NT2/D1 (cell line): ENCODE data around the gene MCU.
"Not testable (repeated sequence)": the region's sequence is repeated elsewhere in the genome, so short reads cannot be mapped to it uniquely, and the experiment has no call there.

Experiments
- DNase-seq: peaks from one replicate; pipeline ENCODE4 v3.0.0-alpha.2; 2011; ENCODE audit warnings: low read depth, low spot score
- H3K27me3 ChIP-seq: 2 replicates; pipeline ENCODE4 v1.6.0; 2011; ENCODE audit warnings: mild to moderate bottlenecking; ENCODE audit not compliant: insufficient read length, insufficient read depth
- H3K36me3 ChIP-seq: 2 replicates; pipeline ENCODE4 v1.6.1; 2011; ENCODE audit warnings: mild to moderate bottlenecking, low read length, mixed read lengths; ENCODE audit not compliant: insufficient read depth, insufficient read length
- H3K4me1 ChIP-seq: 2 replicates; pipeline ENCODE4 v1.5.1; 2011; ENCODE audit not compliant: insufficient read depth, insufficient read length
- H3K4me3 ChIP-seq: 2 replicates; pipeline ENCODE4 v1.5.1; 2011; ENCODE audit warnings: low read depth; ENCODE audit not compliant: insufficient read length
- H3K9ac ChIP-seq: 2 replicates; pipeline ENCODE4 v1.6.0; 2011; ENCODE audit warnings: low read depth; ENCODE audit not compliant: insufficient read length
- H3K9me3 ChIP-seq: 2 replicates; pipeline ENCODE4 v1.5.1; 2011; ENCODE audit warnings: mild to moderate bottlenecking, low read length; ENCODE audit not compliant: insufficient read depth
- SUZ12 ChIP-seq: IDR thresholded peaks from 2 replicates; pipeline ENCODE4 v1.6.1; 2011; ENCODE audit not compliant: insufficient read length, insufficient read depth; ENCODE audit errors: extremely low read depth
- YY1 ChIP-seq: IDR thresholded peaks from 2 replicates; pipeline ENCODE4 v1.6.1; 2011; ENCODE audit not compliant: insufficient read length, insufficient read depth
- ZNF274 ChIP-seq: IDR thresholded peaks from 2 replicates; pipeline ENCODE4 v1.6.1; 2011; ENCODE audit warnings: mild to moderate bottlenecking, low read depth, low read length

Gene MCU

DNA sequence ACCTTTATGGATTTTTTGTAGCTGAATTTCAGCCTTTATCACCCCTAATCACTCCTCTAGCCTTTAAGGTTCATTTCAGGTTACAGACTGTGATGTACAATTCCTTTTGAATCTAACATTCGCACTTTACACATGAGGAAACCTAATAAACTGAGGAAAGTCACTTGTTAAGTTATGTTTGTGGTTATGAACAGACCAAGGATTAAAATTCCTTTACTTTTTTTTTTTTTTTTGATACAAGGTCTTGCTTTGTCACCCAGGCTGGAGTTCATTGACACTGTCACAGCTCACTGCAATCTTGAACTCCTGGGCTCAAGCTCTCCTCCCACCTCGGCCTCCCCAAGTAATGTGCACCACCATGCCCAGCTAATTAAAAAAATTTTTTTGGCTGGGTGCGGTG is 3.6 kb downstream of the MCU start:
- Histone ChIP-seq H3K4me1 (no peaks in the 10 kb centered on the region), H3K27me3 (peaks cover 6% of the 10 kb centered on the region), H3K4me3 (no peak overlapping the region), H3K9ac (no peak overlapping the region), H3K9me3 (no peaks in the 10 kb centered on the region), H3K36me3 (no peaks in the 10 kb centered on the region)
- no peak for DNase-seq
- TF ChIP-seq YY1 (no peak), ZNF274 (no peak), SUZ12 (no peak)

DNA sequence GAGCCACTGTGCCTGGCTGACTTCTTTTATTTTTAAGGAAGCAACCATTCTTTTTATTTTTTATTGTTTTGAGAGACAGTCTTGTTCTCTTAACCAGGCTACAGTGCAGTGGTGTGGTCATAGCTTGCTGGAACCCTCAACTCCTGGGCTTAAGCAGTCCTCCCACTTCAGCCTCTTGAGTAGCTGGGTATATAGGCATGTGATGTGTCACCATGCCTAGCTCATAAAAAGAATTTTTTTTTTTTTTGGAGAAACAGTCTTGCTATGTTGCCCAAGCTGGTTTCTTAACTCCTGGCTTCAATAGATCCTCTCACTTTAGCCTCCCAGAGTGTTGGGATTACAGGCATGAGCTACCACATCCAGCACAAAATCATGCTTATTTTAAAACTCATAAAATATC is 5.8 kb downstream of the MCU start:
- Histone ChIP-seq H3K27me3 (peaks cover 2% of the 10 kb centered on the region), H3K9ac (no peak overlapping the region), H3K4me1 (no peaks in the 10 kb centered on the region), H3K9me3 (no peaks in the 10 kb centered on the region), H3K4me3 (no peak overlapping the region), H3K36me3 (no peaks in the 10 kb centered on the region)
- DNase-seq, result no peak
- TF ChIP-seq SUZ12, result no peak

DNA sequence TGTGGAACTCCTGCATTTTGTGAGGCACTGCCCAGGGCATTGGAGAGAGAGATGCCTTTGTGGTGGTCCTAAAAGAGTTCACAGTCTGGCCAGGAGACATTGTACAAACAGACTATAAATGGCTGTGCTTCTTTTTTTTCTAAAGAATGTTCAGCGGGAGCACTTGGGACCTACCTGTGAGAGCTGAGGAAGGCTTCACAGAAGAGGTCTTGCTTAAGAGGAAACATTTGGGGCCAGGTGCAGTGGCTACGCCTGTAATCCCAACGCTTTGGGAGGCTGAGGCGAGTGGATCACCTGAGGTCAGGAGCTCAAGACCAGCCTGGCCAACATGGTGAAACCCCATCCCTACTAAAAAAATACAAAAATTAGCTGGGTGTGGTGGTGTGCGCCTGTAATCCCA is 10.5 kb downstream of the MCU start:
- not testable (repeated sequence) for H3K9ac ChIP-seq, H3K36me3 ChIP-seq, DNase-seq, H3K27me3 ChIP-seq, H3K4me1 ChIP-seq, H3K4me3 ChIP-seq, H3K9me3 ChIP-seq

DNA sequence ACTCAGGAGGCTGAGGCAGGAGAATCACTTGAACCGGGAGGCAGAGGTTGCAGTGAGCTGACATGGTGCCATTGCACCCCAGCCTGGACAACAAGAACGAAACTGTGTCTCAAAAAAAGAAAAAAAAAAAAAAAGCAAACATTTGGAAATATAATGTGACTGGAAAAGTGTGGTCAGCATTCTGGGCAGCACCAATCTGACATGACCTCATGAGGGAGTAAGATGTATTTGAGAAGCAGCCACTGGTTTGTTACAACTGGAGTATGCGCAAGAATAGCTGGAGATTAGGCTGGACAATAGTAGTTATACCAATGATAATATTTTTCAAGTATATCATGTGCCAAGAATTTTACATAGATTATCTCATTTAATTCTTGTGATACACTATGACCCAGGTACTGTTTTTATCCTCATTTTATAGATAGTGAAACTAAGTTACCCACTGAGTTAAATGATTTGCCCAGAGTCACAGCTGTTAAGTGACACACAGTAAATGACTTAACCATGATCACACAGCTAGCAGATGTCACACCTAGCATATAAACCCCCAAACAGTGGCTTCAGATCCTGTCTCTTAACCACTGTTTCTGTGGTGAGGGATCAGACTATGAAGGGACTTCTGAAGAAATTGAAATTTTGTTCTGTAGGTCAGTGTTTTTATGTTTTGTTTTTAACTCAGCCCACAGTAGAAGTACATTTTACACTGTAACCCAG is 11.1 kb downstream of the MCU start:
- no peak for DNase-seq
- Histone ChIP-seq H3K4me3 (no peak overlapping the region), H3K9me3 (no peaks in the 10 kb centered on the region)

DNA sequence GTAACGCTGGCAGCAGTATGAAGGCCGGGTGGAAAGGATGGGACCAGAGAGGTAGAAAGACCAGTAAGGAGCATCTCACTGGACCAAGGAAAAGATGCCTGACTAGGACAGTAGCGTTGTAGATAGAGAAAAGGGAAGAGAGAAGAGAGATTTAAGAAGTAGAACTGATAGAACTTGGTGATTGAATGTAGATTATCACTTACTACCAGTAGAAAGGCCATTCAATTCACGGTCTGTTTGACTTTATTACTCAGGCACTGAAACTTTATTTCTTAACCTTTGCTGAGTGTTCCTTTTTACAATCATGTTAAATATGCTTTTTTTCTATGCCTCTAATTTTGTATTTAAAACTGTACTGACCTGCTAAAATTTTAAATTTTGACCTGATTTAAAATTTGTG is 12.2 kb downstream of the MCU start:
- no peak for TF ChIP-seq SUZ12
- TF ChIP-seq YY1, result no peak
- TF ChIP-seq ZNF274, result no peak
- no peaks in the 10 kb centered on the region for H3K36me3 ChIP-seq
- H3K4me1 ChIP-seq, result no peaks in the 10 kb centered on the region
- no peaks in the 10 kb centered on the region for H3K27me3 ChIP-seq
- no peak for DNase-seq
- no peak overlapping the region for H3K9ac ChIP-seq
- H3K4me3 ChIP-seq, result no peak overlapping the region
- no peaks in the 10 kb centered on the region for H3K9me3 ChIP-seq

More for the DNA sequence above, 11.1 kb downstream of the MCU start:
- Histone ChIP-seq H3K4me1 (no peaks in the 10 kb centered on the region), H3K36me3 (no peaks in the 10 kb centered on the region), H3K9ac (no peak overlapping the region), H3K27me3 (no peaks in the 10 kb centered on the region)
- TF ChIP-seq SUZ12 (no peak), ZNF274 (no peak)

DNA sequence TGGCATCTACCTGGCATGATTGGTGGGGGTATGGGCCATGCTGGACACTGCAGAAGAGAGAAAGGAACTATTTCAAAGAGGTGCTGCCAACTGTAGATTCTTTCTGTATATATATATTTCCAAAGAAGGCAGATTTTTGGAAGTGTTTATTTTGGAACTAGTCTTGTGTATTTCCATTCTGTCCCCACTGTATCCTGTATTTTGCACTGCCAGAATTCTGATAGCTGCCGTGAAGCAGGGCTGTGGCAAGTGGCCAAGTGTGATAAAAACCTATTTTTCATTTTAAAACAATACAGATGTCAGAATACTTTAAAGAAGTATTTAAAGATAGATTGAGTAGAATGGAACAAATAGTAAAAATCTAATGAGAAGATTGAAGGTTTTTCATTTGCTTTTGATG is 17.1 kb downstream of the MCU start:
- Histone ChIP-seq H3K9ac (no peak overlapping the region), H3K9me3 (no peaks in the 10 kb centered on the region), H3K4me1 (no peaks in the 10 kb centered on the region), H3K36me3 (no peaks in the 10 kb centered on the region), H3K4me3 (no peak overlapping the region), H3K27me3 (no peaks in the 10 kb centered on the region)
- TF ChIP-seq ZNF274 (no peak), YY1 (no peak), SUZ12 (no peak)
- no peak for DNase-seq

DNA sequence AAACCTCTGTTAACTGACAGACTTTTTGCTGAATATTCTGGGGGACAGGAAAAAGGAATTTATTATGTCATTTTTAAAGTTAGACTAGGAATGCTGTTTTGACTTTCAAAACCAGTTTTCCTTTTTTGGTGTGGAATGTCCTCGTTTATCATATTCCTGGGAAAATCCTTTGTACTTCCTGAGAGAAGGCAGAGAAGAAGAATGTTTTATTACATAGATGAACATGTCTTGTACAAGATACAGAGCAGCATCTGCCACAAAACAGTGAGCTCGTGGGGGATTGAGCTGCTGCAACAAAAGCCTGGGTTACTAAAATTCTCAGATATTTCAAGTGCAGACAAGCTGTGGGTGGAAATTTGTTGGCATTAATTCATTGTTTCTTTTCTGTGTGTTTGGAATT is 20.2 kb downstream of the MCU start:
- no peaks in the 10 kb centered on the region for H3K4me1 ChIP-seq
- H3K36me3 ChIP-seq, result peaks cover 12% of the 10 kb centered on the region
- TF ChIP-seq YY1 (no peak), ZNF274 (no peak), SUZ12 (no peak)
- no peaks in the 10 kb centered on the region for H3K27me3 ChIP-seq
- no peaks in the 10 kb centered on the region for H3K9me3 ChIP-seq
- DNase-seq, result no peak
- H3K9ac ChIP-seq, result no peak overlapping the region
- no peak overlapping the region for H3K4me3 ChIP-seq
